GM20000 (cell line): ENCODE data around the gene ADAM8.
A peak's percentile ranks its signal among the peaks of the same experiment; 100 is the strongest.

Experiments used
- DNase-seq: peaks from one replicate; pipeline ENCODE4 v3.0.0; 2012; ENCODE audit warnings: low spot score
- TF ChIP-seq, protein P1 (sequence below): IDR thresholded peaks from 2 replicates; pipeline ENCODE4 v1.5.1; 2012; ENCODE audit warnings: mild to moderate bottlenecking, control low read depth; ENCODE audit errors: extremely low read depth, missing control alignments

ADAM8 gene

DNA sequence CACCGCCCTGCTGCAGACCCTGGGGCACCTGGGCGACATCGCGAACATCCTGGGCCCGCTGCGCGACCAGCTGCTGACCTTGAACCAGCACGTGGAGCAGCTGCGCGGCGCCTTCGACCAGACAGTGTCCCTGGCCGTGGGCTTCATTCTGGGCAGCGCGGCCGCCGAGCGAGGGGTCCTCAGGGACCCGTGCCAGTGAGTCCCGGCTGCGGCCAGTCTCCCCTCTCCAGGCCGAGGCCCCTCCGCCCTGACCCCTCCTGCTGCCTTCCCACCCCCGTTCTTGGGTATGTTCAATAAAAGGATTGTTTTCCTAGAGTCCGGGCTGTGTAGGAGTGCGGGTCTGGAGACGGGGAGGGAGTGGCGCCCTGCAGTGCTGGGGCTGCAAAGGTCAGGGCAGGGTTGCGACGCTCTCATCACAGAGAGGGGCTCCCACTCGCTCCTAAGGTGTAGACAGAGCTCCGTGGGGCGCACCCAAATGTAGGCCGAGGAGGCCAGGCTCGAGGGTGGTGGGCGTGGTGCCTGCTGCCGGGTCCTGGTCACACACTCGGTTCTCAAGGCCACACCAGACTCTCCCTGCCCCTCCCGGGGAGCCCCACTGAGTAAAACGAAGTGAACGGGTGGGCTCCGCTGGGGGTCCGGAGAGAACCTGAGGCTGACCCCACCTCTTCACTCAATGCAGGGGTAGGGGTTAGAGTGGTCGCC lies 45.3 kb downstream of the ADAM8 start:
- no peak for DNase-seq
- TF ChIP-seq, protein P1, sequence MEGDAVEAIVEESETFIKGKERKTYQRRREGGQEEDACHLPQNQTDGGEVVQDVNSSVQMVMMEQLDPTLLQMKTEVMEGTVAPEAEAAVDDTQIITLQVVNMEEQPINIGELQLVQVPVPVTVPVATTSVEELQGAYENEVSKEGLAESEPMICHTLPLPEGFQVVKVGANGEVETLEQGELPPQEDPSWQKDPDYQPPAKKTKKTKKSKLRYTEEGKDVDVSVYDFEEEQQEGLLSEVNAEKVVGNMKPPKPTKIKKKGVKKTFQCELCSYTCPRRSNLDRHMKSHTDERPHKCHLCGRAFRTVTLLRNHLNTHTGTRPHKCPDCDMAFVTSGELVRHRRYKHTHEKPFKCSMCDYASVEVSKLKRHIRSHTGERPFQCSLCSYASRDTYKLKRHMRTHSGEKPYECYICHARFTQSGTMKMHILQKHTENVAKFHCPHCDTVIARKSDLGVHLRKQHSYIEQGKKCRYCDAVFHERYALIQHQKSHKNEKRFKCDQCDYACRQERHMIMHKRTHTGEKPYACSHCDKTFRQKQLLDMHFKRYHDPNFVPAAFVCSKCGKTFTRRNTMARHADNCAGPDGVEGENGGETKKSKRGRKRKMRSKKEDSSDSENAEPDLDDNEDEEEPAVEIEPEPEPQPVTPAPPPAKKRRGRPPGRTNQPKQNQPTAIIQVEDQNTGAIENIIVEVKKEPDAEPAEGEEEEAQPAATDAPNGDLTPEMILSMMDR, result no peak

DNA sequence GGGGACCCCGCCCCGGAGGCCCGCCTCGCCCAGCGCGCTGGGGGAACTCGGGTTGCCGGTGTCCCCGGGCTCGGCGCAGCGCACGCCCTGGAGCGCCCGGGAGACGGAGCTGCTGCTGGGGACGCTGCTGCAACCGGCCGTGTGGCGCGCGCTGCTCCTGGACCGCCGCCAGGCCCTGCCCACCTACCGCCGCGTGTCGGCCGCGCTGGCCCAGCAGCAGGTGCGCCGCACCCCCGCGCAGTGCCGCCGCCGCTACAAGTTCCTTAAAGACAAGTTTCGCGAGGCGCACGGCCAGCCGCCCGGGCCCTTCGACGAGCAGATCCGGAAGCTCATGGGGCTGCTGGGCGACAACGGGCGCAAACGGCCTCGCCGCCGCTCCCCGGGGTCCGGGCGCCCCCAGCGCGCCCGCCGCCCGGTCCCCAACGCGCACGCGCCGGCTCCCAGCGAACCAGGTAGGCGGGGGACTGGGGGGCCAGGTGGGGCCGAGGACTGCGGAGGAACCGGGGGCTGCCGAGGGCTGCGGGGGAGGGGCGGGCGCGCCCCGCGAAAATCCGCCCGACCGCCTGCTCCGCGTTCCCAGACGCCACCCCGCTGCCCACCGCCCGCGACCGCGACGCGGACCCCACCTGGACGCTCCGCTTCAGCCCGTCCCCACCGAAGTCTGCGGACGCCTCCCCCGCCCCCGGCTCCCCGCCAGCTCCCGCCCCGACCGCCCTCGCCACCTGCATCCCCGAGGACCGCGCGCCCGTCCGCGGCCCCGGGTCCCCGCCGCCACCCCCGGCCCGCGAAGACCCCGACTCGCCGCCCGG lies 46.1 kb downstream of the ADAM8 start:
- TF ChIP-seq, protein P1, result no peak
- DNase-seq, result peak; percentile 74

DNA sequence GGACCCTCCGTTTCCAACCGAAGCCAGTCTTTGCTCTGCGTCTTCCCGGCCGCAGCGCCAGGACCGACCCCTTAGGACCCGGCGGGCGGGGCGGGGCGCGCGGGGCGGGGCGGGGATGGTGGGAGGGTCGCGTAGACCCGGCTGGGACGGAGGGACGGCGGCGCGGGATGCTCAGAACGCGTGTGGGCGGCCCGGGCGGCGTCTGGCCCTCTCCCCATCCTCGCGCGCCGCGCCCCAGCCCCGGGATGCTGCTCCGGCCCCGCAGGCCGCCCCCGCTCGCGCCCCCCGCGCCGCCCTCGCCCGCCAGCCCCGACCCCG lies 46.7 kb downstream of the ADAM8 start, which contains the start of gene UTF1:
Gene UTF1 (plus strand): TSS at position 174 of the 318 bp plus-strand sequence. CDS start 72 bp downstream, at position 246.
- TF ChIP-seq, protein P1, result no peak
- DNase-seq, result no peak

GRCh38 chr10:133229265-133230043 lies 47.2 kb downstream of the ADAM8 start:
- TF ChIP-seq, protein P1, result no peak
- no peak for DNase-seq

- TF ChIP-seq, protein P1, result no peak
- DNase-seq, result no peak
Observed at GRCh38 chr10:133227256-133227655, 49.4 kb downstream of the ADAM8 start.

DNA sequence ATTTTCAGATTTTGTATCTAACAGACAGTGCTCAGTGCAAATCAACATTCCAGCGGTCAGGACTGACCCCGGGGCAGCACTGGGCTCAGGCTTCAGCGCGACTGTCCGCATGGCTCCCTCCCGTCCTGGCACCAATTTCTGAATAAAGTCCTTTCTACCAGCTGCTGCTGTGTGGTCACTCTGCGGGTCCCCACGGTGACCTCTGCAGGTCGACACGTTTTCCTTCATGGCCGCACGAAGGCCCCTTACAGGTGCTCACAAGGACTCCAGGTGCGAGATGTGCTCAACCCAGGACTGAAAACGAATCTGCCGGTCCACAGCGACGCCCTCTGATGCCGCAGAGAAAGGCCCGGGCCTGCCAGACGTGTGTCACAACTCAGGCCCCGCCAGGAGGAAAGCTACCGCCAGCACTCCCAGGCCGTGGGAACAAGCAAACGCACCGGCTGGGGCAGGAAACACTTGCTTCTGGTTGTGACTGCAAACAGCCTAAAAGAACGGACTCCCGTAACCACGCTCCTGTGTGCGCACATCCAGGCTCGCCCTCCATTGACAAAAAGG lies 50.3 kb downstream of the ADAM8 start:
- DNase-seq, result no peak
- TF ChIP-seq, protein P1, result no peak
